ENCODE measurements around the gene CETP. TPM values are rescaled to one million over a fixed set of nuclear protein-coding genes. Genes with fewer than 3 reads are reported as not detected.

The CETP gene
- total RNA-seq, 1 donor from 2014 or later = 1.1 TPM

- ATAC-seq (no peak), DNase-seq (no peak)
- no peak overlapping the region for H3K4me3 ChIP-seq
- H3K27me3 ChIP-seq (ENCODE audit: low read depth) = no peaks in the 10 kb centered on the region
- H3K27ac ChIP-seq = no peak overlapping the region
- intact Hi-C loops (cut with DNase I) = no loop called here
- no peak for TF ChIP-seq CTCF (IDR thresholded peaks at IDR 0.05)
- H3K4me1 ChIP-seq = peaks cover 31% of the 10 kb centered on the region
- no peaks in the 10 kb centered on the region for H3K9me3 ChIP-seq
- no peaks in the 10 kb centered on the region for H3K36me3 ChIP-seq
These were observed 43.2 kb upstream of the CETP start for GRCh38 chr16:56918467-56919012.

GRCh38 chr16:56919099-56919800, 42.5 kb upstream of the CETP start:
- intact Hi-C loops (cut with DNase I) = no loop called here
- no peak overlapping the region for H3K27ac ChIP-seq
- H3K4me1 ChIP-seq = peaks cover 24% of the 10 kb centered on the region
- DNase-seq = no peak
- no peak for ATAC-seq
- H3K36me3 ChIP-seq = no peaks in the 10 kb centered on the region
- H3K9me3 ChIP-seq = no peaks in the 10 kb centered on the region
- H3K4me3 ChIP-seq = no peak overlapping the region
- TF ChIP-seq CTCF (IDR thresholded peaks at IDR 0.05) = no peak
- H3K27me3 ChIP-seq (ENCODE audit: low read depth) = no peaks in the 10 kb centered on the region

GRCh38 chr16:56921571-56921970, 40.2 kb upstream of the CETP start:
- no peak for ATAC-seq
- Histone ChIP-seq H3K4me1 (peaks cover 11% of the 10 kb centered on the region), H3K9me3 (no peaks in the 10 kb centered on the region), H3K36me3 (no peaks in the 10 kb centered on the region), H3K4me3 (no peak overlapping the region), H3K27me3 (ENCODE audit: low read depth) (no peaks in the 10 kb centered on the region), H3K27ac (no peak overlapping the region)
- intact Hi-C loops (cut with DNase I) = no loop called here
- TF ChIP-seq CTCF (IDR thresholded peaks at IDR 0.05) = no peak
- DNase-seq = no peak

GRCh38 chr16:56923481-56924091, 38.2 kb upstream of the CETP start:
- Histone ChIP-seq H3K27ac (no peak overlapping the region), H3K4me3 (no peak overlapping the region), H3K27me3 (ENCODE audit: low read depth) (no peaks in the 10 kb centered on the region), H3K36me3 (no peaks in the 10 kb centered on the region), H3K4me1 (no peaks in the 10 kb centered on the region), H3K9me3 (no peaks in the 10 kb centered on the region)
- no peak for TF ChIP-seq CTCF (IDR thresholded peaks at IDR 0.05)
- intact Hi-C loops (cut with DNase I) = no loop called here
- DNase-seq = no peak
- no peak for ATAC-seq

GRCh38 chr16:56927471-56927870, 34.3 kb upstream of the CETP start:
- H3K36me3 ChIP-seq = no peaks in the 10 kb centered on the region
- peaks cover 14% of the 10 kb centered on the region for H3K4me1 ChIP-seq
- no peaks in the 10 kb centered on the region for H3K27me3 ChIP-seq (ENCODE audit: low read depth)
- ATAC-seq = no peak
- no peak overlapping the region for H3K4me3 ChIP-seq
- H3K27ac ChIP-seq = no peak overlapping the region
- intact Hi-C loops (cut with DNase I) = no loop called here
- DNase-seq = no peak
- no peak for TF ChIP-seq CTCF (IDR thresholded peaks at IDR 0.05)
- H3K9me3 ChIP-seq = no peaks in the 10 kb centered on the region

Data from lower lobe of right lung (tissue), 2 donors.